Stimulated activated CD4-positive, alpha-beta T cell treated with anti-CD3 and anti-CD28 coated beads, Interleukin-12 subunit alpha, Interleukin-12 subunit beta, amount 100 ng/mL, for 48 hours (primary cell): Measurements from ENCODE around the gene STIMATE.

Experiments used
- DNase-seq, 3 donors: peaks; one replicate each; pipeline ENCODE4 v3.0.0-alpha.2; 2020; ENCODE audit warnings: low read depth in 2 of 3, low spot score in 1 of 3

The STIMATE gene

GRCh38 chr3:52792961-52793695 is 104.2 kb downstream of the STIMATE start:
- DNase-seq: no peak

DNA sequence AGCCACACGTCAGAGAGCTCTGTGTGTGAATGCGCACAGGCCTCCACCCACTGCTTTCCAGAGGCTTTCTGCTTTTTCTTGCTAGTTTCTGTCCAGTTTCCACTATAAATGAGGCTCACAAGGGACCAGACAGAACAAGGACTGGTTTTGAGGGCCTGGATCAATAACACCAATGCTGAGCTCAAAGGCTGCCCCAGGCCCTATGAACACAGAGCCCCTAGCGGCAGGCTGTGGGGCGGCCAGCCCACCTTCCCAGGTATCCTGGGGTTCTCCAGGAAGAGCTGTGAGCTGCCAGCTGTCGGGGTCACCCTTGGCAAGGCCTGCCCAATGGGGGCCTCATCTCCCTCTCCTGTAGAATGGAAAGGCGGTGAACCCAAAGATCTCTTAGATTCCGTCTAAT is 104.9 kb downstream of the STIMATE start:
- DNase-seq: no peak

DNA sequence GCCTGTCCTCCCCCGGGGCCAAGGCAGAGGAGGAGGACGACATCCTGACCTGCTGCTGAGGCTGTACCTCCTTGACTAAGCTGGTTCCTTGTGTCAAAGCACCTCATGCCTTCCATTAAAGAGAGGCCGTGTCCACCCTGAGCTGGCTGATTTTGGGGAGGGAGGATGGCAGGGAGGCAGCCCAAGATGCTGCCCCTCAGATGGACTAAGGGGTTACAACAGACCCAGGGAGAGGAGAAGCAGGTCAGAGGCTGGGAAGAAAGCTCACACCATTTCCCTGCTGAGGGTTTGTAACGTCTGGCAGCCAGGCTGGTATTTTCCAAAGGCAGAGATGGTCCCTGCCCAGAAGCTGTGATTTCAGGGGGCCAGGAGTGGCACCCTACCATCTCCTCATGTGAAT is 105.4 kb downstream of the STIMATE start:
- DNase-seq: no peak

GRCh38 chr3:52791366-52791765 is 106.0 kb downstream of the STIMATE start:
- DNase-seq: no peak

- DNase-seq: no peak
Observed at GRCh38 chr3:52790741-52791140, 106.6 kb downstream of the STIMATE start.

GRCh38 chr3:52790337-52790736 is 107.0 kb downstream of the STIMATE start:
- DNase-seq: no peak

DNA sequence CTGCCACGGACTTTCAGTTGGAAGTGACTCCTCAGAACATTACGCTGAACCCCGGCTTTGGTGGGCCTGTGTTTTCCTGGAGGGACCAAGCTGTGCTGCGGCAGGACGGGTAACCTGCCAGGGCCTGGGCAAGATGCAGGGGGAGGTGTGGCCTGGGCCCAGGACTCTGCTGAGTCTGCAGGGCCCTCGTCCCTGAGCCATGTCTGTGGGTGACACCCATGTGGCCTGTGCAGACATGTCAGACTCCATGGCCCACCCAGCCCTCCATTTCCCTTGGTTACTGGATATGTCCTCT is 107.7 kb downstream of the STIMATE start:
- no peak for DNase-seq

DNA sequence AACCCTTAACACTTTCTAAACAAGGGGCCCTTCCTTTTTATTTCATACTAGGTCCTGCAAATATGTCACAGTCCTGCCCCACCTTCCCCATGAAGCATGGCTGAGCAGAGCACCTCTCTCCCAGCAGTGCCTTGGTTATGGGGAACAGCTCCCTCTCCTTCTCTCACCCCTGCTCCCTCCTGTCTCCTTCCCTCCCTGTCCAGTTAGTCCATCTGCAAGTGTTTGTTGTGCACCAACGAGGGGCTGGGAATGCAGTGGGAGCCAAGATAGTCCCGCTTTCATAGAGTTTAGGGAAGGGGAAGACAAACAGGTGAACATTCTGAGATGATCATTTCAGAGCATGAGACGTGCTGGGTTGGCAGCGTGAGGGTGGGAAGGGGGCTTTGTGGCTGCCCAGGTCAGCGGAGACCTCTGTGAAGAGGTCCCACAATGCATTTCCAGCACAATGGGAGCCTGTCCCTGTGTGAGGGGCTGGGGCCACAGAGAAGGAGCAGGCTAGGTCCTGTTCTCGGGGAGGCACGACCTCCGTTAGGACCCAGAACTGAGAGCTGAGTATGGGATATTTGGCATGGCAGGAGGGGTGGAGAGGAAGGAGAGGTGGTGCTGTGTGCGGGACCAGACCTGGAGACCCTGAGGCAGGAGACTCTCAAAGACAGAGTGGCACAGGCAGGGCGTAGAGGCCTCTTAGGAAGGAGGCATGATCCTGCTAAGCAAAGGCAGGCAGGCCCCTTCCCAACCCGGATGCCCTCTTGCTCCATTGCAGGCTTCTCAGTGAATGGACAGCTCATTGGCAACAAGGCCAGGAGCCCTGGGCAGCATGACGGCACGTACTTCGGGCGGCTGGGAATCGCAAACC is 108.2 kb downstream of the STIMATE start:
- DNase-seq: no peak

DNA sequence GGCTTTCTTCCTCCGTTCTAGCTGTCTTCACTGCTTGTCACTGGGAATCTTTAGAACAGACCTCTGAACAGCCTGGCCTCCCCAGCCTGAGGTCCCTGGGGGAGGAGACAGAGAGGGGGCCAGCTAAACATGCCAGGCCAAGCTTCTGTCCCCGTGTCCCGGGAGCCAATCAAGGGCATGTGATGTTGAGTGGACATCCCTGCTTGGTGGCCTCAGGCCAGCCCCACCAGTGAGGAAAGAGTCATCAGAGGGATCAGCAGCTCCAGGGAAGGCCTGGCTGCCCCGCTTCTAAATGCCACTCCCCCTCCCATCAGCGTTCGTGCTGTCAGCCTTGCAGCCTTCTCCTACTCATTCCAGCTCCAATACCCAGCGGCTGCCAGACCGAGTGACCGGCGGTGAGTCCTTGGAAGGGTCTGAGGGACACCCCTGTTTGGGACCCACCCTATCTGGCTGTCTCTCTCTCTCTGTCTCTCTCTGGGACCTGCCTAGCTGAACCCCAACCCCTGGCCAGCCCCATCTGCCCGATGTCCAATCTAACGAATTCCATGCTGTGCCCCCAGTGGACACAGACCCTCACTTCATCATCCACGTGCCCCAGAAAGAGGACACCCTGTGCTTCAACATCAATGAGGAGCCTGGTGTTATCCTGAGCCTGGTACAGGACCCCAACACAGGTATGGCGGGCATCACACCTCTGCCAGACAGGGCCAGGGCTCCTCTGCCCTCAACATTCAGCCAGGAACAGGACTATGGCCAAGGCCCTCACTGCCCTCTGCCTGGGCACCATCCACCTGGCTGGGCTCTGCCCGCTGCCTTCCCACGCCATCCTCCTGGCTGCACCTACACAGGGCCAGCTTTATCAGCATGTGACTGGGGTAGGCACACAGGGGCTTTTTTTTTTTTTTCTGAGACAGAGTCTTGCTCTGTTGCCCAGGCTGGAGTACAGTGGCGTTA is 109.4 kb downstream of the STIMATE start:
- no peak for DNase-seq

- DNase-seq: no peak
Observed at GRCh38 chr3:52787246-52787645, 110.1 kb downstream of the STIMATE start.
